GM08714 (cell line): ENCODE results near the gene TNFAIP8L3.

Experiments
- H3K4me3 ChIP-seq: fragments of 200-500 bp; sonication (Bioruptor generic); 2 replicates; pipeline ENCODE4 v1.5.1; 2014; ENCODE audit warnings: mild to moderate bottlenecking, low read length, inconsistent platforms
- ZNF274 ChIP-seq: IDR thresholded peaks from 2 replicates; pipeline ENCODE4 v1.6.1; 2012; ENCODE audit warnings: mild to moderate bottlenecking, low read depth, low read length

The TNFAIP8L3 gene

DNA sequence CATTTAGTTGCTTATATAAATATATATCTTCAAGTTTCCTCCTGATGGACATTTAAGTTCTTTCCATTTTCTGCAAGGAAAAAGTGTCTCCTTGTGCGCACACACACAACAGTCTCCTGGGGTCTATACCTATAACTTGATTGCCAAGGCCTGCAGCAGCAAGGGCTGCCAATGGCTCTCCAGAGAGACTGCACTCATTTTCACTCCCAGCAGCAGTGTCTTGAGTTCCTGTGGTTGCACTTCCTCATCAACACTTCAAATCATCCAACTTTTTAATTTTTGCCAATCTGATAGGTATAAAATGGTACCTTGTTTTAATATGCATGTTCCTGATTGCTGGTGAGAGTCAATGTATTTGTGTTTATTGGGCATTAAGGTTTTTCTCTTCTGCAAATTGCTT is 23.1 kb downstream of the TNFAIP8L3 start:
- no peak for TF ChIP-seq ZNF274
- H3K4me3 ChIP-seq, result no peak overlapping the region

DNA sequence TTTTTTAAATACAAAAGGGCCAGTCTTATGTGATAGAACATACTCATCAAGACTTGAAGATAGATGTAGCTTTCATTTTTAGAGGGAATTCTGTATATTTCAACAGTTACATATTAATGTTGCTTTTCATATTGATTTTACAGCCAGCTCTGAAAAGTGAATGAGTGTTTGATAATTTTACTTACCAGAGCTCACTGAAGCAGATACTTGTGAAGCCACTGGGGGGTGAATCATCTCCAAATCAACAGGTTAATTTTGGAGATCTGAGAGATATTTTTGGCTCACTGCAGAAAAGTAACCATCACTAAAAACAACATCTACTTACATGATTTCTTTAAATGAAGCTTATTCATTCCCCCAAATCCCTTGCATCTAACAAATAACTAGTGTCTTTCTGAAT is 24.7 kb downstream of the TNFAIP8L3 start:
- no peak for TF ChIP-seq ZNF274
- H3K4me3 ChIP-seq, result no peak overlapping the region

DNA sequence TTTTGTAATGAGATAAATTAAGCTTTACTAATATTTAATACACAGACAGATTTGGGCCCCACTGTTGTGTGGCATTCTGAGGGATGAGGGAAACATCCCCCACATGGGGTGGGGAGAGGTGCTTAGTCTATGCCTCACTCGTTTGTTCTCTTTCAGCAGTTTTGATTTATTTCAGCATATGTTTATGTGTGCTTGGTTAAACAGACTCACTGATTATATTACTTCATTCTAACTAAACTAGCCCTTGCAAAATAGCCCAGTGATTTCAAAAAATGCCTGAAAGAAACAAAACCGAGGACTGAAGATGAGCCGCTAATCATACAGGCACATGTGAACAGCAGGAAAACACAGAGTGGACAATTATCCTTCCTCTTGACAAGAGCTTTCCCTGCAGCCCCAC is 27.2 kb downstream of the TNFAIP8L3 start:
- no peak overlapping the region for H3K4me3 ChIP-seq
- TF ChIP-seq ZNF274, result no peak

DNA sequence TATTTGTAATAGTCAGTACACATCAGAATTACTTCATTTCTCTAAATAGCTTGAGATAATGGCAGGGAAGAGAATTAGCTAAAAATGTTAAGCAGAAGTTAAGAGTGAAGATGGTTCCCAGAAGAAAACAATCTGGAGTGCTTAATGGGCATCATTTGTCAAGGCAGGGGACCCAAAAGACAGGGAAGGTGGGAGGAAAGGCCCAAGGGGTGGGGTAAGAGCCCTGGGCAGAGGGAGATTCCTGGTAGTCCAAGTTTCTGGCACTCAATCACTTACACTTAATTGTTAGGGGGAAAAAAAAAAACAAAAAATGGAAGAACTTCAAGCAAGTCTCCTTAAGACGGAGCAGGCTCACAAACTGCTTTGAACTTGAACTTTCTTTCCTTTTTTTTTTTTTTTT is 28.9 kb downstream of the TNFAIP8L3 start:
- H3K4me3 ChIP-seq, result no peak overlapping the region
- no peak for TF ChIP-seq ZNF274

DNA sequence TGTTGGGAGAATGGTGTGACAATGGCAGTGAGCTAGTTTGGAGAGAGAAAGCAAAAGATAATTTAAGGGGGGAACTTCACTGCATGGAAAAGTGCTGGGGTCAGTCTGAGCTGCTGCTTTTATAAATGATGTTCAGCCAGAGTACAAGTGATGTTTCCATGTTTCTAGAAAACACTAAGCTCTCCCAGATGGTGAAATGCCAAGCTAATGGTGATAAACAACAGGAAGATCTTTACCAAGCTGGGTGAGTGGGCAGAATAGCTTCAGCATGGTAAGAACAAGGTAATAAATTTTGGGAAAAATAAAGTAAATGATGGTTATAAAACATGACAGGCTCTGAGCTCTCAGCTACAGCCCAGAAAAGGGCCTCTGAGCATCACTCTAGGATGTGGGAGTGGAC is 29.4 kb downstream of the TNFAIP8L3 start:
- TF ChIP-seq ZNF274, result no peak
- no peak overlapping the region for H3K4me3 ChIP-seq

DNA sequence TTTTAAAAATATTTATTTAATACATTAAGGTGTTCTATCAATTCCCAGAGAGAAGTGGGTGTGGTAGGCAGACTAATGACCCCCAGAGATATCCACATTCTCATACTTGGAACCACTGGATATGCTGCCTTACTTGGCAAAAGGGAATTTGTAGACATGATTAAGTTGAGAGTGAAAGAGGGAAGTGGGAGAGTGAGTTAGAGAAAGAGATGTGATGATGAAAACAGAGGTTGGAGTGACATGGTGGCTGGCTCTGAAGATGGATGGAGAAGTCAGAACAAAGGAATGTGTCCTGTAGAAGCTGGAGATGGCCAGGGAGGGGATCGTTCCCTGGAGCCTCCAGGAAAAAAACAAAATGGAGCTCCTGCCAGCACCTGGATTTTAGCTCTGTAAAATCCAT is 32.0 kb downstream of the TNFAIP8L3 start:
- no peak overlapping the region for H3K4me3 ChIP-seq
- no peak for TF ChIP-seq ZNF274

DNA sequence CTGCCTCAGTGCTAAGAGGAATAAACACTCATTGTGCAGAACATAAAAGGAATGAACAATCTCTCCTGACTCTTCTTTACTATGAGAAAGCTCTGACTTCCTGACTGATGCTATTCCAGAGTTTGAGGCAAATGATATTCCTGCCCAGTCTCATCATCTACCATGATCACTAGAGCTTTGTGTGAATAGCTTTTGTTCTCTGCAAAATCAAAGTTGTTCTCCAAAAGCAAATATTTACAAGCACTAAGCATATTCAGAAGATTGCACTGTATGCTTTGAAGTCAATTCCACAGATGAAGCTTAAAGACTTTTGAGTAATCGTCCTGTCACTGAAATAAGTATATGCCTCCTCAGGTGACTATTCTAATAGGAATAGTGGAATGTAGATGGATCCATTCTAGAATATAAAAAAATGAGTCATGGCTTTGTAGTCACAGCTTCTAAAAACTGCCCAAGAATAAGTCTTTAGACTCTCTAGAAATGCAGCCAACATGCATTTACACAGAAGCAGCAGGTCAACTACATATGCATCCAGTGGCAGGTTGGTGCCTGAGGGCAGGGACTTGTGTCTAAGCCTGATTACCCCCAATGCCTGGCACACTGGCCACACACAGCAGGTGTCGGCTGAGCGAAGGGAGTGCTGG is 34.6 kb downstream of the TNFAIP8L3 start:
- H3K4me3 ChIP-seq, result no peak overlapping the region
- no peak for TF ChIP-seq ZNF274

DNA sequence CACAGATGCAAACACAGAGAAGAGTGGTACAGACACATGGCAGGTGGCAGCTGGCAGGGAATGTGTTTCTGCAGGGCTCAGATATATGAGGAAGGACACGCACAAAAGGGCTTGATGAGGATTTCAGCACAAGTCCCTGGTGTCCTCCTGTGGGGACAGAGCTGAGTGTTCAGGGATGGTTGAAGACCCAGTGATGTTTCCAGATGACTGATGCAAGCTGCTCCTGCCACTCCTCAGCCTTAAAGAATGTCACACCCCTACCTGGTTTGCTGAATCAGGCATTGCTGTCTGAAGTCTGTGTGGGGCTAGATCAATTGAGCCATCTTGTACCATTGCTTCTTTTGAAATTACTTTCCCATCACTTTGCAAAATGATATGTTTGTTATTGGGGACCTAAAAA is 40.2 kb downstream of the TNFAIP8L3 start:
- no peak for TF ChIP-seq ZNF274
- H3K4me3 ChIP-seq, result no peak overlapping the region

DNA sequence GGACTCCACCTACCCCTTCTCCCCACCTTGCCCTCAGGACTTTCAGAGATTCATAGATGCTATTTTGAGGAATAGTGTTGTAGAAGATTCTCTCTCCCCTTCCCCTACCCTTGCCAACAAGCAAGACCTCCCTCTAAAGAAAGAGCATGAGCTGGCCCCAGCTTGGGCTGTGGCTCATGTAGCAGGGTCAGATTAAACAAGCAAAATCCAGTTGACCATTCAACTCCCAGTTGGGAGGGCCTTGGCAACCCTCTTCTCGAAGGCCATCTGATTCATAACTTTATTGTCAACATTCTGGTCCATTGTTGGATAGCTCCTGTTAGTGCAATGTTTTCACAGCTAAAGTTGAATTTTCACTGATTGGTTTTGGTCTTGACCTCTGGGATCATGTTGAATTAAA is 41.1 kb downstream of the TNFAIP8L3 start:
- TF ChIP-seq ZNF274, result no peak
- no peak overlapping the region for H3K4me3 ChIP-seq

DNA sequence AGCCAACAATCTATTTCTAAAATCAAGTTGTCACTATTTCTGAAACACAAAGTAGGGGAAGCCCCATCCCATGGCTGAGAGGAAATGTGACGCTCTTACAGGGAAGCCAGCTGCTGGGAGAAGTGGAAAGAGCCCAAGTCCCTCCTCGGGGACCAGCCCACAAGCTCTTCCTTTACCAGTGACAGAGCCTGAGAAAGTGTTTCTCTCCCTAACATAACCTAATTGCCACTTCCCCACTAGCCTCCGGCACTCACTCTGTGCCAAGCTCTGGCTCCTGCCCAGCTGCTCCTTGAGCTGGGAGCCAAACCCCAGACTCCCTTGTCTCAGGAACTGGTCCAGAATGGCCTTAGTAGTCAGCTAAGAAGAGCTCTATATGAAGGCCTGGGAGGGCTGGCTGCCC is 42.9 kb downstream of the TNFAIP8L3 start:
- no peak for TF ChIP-seq ZNF274
- no peak overlapping the region for H3K4me3 ChIP-seq

DNA sequence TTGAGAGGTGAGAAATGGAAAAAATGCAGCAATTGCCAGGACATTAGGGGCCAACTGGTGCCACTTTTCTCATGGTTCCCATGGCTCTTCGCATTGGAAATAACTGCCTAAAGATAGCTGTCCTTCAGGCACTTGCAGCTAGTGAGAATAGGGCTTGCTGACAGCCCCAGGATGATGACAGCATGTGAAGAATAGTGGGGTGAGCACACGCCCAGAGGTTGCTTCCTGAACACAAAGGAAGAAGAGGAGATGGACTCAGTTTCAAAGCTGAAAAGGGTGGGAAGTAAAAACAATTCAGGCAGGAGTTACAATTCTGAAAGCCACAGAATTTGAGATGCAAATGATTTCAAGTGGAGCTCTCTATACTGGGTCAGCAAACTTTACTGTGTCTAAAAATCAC is 45.6 kb downstream of the TNFAIP8L3 start:
- TF ChIP-seq ZNF274, result no peak
- H3K4me3 ChIP-seq, result no peak overlapping the region

DNA sequence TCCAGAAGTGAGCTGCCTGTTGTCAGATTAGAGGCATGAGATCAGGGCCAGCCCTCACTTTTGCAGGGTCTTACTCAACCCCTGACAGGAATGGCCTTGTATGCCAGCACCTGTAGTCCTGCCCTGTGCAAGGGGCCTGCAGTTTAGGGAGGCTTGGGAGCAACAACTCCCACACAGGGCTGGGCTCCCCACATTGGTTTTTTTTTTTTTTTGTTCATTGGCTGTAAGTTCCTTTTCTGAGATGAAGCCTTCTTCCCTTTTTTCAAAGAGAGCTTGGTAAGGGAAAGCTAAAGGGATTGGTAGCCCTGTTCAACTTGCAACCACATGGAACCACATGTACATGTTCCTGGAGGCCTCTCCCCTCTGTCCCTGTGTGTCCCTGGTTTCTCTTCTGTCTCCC is 46.4 kb downstream of the TNFAIP8L3 start:
- H3K4me3 ChIP-seq, result no peak overlapping the region
- TF ChIP-seq ZNF274, result no peak

DNA sequence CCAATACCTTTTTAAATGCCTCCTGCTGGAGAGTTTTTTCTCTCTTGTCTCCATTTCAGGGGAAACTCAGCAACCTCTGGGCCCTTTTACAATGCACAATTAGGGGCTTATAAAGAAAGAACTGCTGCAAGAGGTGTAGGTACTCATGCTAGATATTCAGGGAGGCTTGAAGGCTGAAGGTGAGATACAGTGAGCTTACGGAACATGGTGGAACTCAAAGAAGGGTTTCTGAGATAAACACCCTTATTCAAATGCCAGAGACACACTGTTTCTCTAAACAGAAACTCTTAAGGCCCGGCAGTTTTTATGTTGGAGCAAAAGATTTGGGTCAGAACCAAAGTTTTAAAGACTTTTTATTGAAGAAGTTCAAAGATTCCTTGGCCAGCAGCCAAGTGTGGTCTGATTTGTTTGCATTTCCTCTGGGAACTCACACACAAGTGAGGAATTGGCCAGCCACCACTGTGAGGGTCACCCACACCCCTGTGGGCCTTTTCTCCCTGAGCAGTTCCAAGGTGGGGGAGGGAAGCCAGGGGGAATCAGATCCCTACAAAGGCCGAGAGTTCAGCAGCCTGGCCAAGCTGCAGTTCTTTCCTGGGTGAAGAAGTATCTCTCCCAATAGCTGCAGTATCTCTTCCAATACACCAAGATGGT is 47.8 kb downstream of the TNFAIP8L3 start:
- H3K4me3 ChIP-seq, result no peak overlapping the region
- no peak for TF ChIP-seq ZNF274

DNA sequence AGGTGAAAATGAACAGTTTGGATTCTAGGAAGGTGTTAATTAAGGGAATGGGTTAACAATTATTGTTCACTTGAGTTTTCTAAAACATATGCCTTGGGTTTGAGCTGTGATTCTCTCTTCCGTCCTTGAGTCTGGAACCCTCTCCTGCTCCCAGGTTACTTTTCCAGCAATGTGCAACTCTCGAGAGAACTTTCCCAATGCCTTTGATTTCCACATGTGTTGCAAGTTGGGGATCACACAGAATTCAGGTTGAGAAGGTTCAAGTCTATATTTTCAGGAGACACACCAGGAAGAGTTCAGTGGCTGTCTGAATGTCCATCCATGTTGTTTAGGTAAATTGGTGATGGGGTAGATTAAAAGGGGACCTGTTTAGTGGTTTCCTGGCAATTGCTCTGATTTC is 48.7 kb downstream of the TNFAIP8L3 start:
- TF ChIP-seq ZNF274, result no peak
- no peak overlapping the region for H3K4me3 ChIP-seq

DNA sequence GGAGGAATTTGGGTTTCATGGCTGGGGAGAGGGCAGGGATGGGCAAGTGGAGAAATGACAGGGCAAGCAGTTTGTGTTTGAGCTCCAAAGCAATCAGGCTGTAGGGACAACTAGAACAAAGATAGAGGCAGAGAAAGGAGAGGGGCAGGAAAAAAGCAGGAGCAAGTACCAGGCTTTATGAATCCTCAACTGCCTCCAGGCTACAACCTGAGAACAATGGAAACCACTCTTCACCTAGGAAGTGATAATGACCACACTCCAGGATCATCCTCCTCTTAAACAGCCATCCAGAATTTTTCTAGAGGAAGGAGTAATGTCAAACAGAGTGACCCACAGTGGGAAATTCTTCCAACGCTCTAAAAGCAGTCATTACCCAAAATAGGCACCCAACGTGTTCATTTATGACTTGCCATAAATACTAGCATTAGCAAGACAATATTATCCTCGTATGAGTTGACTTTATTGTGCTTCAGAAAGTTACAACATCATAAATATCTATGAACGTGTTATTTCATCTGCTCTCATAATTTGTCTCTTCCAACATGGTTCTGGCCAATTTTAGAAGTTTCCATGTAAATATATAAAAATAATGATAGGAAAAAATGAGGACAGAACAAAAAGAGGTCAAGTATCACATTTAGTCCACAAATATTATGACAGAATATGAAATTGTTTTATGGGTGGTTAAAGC is 50.5 kb downstream of the TNFAIP8L3 start:
- no peak for TF ChIP-seq ZNF274
- H3K4me3 ChIP-seq, result no peak overlapping the region
